ENCODE results near the gene NUP133. TPM values are rescaled to one million over a fixed set of nuclear protein-coding genes. Genes with fewer than 3 reads are reported as not detected.

Gene NUP133
- polyA plus RNA-seq, 3 donors = 9.0 to 12.8 (median 12.4) TPM

GRCh38 chr1:229482511-229482910, 25.6 kb downstream of the NUP133 start:
- peaks cover 66 to 93% of the 10 kb centered on the region in 2 donors for H3K36me3 ChIP-seq (replicated peaks in 1 of 2; ENCODE audit: control insufficient read depth in 1 of 2, insufficient read depth in 2 of 2, low read length in 2 of 2)
- 90% methylated on average over 2 of the region's 5 CpGs for WGBS (ENCODE audit: insufficient coverage)
- no peaks in the 10 kb centered on the region for H3K4me1 ChIP-seq (ENCODE audit: control insufficient read depth in 1 of 2, insufficient read depth in 2 of 2, low read length in 2 of 2)
- H2AFZ ChIP-seq (ENCODE audit: insufficient read depth, low read depth, low read length, poor library complexity, severe bottlenecking) = no peak overlapping the region
- H3K79me2 ChIP-seq (ENCODE audit: insufficient read depth, low read length) = no peaks in the 10 kb centered on the region
- H3K27me3 Mint-ChIP-seq (ENCODE audit: low read depth in 3 of 3) = peaks cover 0 to 3% (median 2%) of the 10 kb centered on the region in 3 donors
- no peak overlapping the region for H3K4me2 ChIP-seq (replicated peaks; ENCODE audit: extremely low read depth, low read length, poor library complexity, severe bottlenecking)
- H3K27me3 ChIP-seq (ENCODE audit: control insufficient read depth in 2 of 2, insufficient read depth in 2 of 2, low read length in 2 of 2) = no peaks in the 10 kb centered on the region
- H3K4me3 ChIP-seq (replicated peaks in 1 of 3; ENCODE audit: low read depth in 2 of 3, low read length in 3 of 3) = no peak overlapping the region
- H3K4me3 Mint-ChIP-seq = no peak overlapping the region
- H3K9ac ChIP-seq (ENCODE audit: insufficient read depth, low read length, poor library complexity, severe bottlenecking) = no peak overlapping the region
- peaks cover 71 to 76% of the 10 kb centered on the region in 2 donors for H3K36me3 Mint-ChIP-seq
- TF ChIP-seq, protein P1, sequence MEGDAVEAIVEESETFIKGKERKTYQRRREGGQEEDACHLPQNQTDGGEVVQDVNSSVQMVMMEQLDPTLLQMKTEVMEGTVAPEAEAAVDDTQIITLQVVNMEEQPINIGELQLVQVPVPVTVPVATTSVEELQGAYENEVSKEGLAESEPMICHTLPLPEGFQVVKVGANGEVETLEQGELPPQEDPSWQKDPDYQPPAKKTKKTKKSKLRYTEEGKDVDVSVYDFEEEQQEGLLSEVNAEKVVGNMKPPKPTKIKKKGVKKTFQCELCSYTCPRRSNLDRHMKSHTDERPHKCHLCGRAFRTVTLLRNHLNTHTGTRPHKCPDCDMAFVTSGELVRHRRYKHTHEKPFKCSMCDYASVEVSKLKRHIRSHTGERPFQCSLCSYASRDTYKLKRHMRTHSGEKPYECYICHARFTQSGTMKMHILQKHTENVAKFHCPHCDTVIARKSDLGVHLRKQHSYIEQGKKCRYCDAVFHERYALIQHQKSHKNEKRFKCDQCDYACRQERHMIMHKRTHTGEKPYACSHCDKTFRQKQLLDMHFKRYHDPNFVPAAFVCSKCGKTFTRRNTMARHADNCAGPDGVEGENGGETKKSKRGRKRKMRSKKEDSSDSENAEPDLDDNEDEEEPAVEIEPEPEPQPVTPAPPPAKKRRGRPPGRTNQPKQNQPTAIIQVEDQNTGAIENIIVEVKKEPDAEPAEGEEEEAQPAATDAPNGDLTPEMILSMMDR (IDR thresholded peaks at IDR 0.05) = no peak
- intact Hi-C loops (cut with micrococcal nuclease) = loop anchor here (2.0 to 5.0 kb wide), 3 partner anchors 224 to 818 kb away; no protein-coding TSS in a partner anchor
- no peaks in the 10 kb centered on the region for H3K9me3 Mint-ChIP-seq
- no peak overlapping the region for H3K27ac ChIP-seq (ENCODE audit: low read depth in 1 of 2, low read length in 2 of 2)
- peak overlapping the region in 1 of 7 donors; percentile 63 for H3K27ac Mint-ChIP-seq
- H4K20me1 ChIP-seq (ENCODE audit: insufficient read depth, low read length) = peaks cover 8% of the 10 kb centered on the region
- H3K9me3 ChIP-seq (replicated peaks in 1 of 2; ENCODE audit: control insufficient read depth in 1 of 2, insufficient read depth in 1 of 2, low read length in 2 of 2) = no peaks in the 10 kb centered on the region
- no peak for DNase-seq
- H3K4me1 Mint-ChIP-seq = no peaks in the 10 kb centered on the region

DNA sequence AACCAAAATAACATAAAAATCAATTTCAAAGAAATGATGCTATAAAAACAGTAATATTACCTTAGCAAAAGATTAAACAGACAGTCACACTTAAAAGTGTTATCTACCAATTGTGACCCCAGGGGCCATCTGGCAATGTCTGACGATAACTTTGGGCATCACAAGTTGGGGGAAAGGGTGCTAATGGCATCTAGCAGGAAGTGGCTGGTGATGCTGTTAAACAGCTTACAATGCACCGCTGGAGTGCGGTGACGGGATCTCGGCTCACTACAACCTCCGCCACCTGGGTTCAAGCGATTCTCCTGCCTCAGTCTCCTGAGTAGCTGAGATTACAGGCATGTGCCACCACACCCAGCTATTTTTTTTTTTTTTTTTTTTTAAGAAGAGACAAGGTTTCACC, 27.6 kb downstream of the NUP133 start:
- H3K27me3 Mint-ChIP-seq (ENCODE audit: low read depth in 3 of 3) = peaks cover 0 to 2% (median 1%) of the 10 kb centered on the region in 3 donors
- no peak overlapping the region for H3K9ac ChIP-seq (ENCODE audit: insufficient read depth, low read length, poor library complexity, severe bottlenecking)
- no peak overlapping the region for H3K4me3 Mint-ChIP-seq
- H3K36me3 ChIP-seq (replicated peaks in 1 of 2; ENCODE audit: control insufficient read depth in 1 of 2, insufficient read depth in 2 of 2, low read length in 2 of 2) = peaks cover 59 to 91% of the 10 kb centered on the region in 2 donors
- no peak overlapping the region for H3K27ac ChIP-seq (ENCODE audit: low read depth in 1 of 2, low read length in 2 of 2)
- no peak overlapping the region for H3K27ac Mint-ChIP-seq
- WGBS (ENCODE audit: insufficient coverage) = 88% methylated on average over 4 of the region's 7 CpGs
- no peak for DNase-seq
- TF ChIP-seq, protein P1 (IDR thresholded peaks at IDR 0.05) = no peak
- H2AFZ ChIP-seq (ENCODE audit: insufficient read depth, low read depth, low read length, poor library complexity, severe bottlenecking) = no peak overlapping the region
- no peak overlapping the region for H3K4me2 ChIP-seq (replicated peaks; ENCODE audit: extremely low read depth, low read length, poor library complexity, severe bottlenecking)
- no peak overlapping the region for H3K4me3 ChIP-seq (replicated peaks in 1 of 3; ENCODE audit: low read depth in 2 of 3, low read length in 3 of 3)
- no peaks in the 10 kb centered on the region for H3K27me3 ChIP-seq (ENCODE audit: control insufficient read depth in 2 of 2, insufficient read depth in 2 of 2, low read length in 2 of 2)
- H4K20me1 ChIP-seq (ENCODE audit: insufficient read depth, low read length) = peaks cover 8% of the 10 kb centered on the region
- no peaks in the 10 kb centered on the region for H3K4me1 ChIP-seq (ENCODE audit: control insufficient read depth in 1 of 2, insufficient read depth in 2 of 2, low read length in 2 of 2)
- no peaks in the 10 kb centered on the region for H3K79me2 ChIP-seq (ENCODE audit: insufficient read depth, low read length)
- H3K9me3 ChIP-seq (replicated peaks in 1 of 2; ENCODE audit: control insufficient read depth in 1 of 2, insufficient read depth in 1 of 2, low read length in 2 of 2) = no peaks in the 10 kb centered on the region
- no peaks in the 10 kb centered on the region for H3K4me1 Mint-ChIP-seq
- H3K9me3 Mint-ChIP-seq = no peaks in the 10 kb centered on the region
- peaks cover 67 to 78% of the 10 kb centered on the region in 2 donors for H3K36me3 Mint-ChIP-seq
- intact Hi-C loops (cut with micrococcal nuclease) = loop anchor here in 1 of 2 donors (5.0 kb wide), 1 partner anchor 223 kb away; no protein-coding TSS in a partner anchor
